ENCODE data around the gene LTF.

LTF gene

DNA sequence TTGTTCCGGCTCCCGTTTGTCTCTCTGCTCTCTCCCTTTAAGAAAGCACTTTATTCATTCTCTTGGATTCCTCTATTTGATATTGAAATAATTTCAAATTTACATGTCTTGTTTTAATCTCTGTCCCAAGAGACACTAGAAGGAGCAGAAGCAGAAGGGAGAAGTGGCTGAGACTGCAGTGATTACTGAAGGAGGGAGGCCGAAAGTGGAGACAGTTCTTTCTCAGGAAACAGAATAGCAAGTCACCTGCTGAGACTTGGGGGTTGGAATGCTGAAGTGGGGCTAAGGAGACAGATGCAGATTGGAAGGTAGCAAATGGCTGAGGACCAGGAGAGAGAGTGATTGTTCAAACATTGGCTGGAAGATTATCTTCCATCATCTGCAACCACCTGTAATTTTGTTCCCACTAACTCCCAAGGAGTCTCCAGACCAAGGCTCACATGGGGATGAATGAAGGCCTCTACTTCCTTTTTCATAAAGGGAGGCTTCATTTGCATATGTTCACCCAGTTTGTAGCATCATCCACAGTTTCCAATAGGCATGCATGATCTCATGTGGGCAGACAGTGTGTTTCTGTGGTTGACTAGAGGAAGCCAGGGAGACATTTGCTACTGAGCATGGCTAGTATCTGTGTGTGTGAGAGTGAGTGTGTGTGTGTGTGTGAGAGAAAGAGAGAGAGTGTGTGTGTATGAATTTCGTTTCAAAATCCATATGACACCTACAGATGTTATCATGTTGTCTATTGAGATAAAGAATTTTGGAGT lies 24.0 kb downstream of the LTF start:
- DNase-seq = peak; percentile 87
- H3K9ac ChIP-seq (ENCODE audit: low read length) = peak overlapping the region; percentile 9; the same call in 1 of the 2 replicates
- H4K20me1 ChIP-seq (ENCODE audit: insufficient read depth, low read length) = no peaks in the 10 kb centered on the region
- no peaks in the 10 kb centered on the region for H3K36me3 ChIP-seq (replicated peaks; ENCODE audit: insufficient read depth, low read length)
- H3F3A ChIP-seq (ENCODE audit: insufficient read depth, low read length) = peaks cover 15% of the 10 kb centered on the region
- no peaks in the 10 kb centered on the region for H3K27me3 ChIP-seq (replicated peaks; ENCODE audit: insufficient read depth, low read length)
- 0 out of 2 replicates have a peak overlapping the region, but pooled peaks have one; percentile 14 for H2AFZ ChIP-seq (ENCODE audit: low read length)
- H3K9me3 ChIP-seq (replicated peaks; ENCODE audit: insufficient read depth, low read length) = no peaks in the 10 kb centered on the region
- no peak overlapping the region for H3K4me3 ChIP-seq (ENCODE audit: low read length)
- TF ChIP-seq, protein P1, sequence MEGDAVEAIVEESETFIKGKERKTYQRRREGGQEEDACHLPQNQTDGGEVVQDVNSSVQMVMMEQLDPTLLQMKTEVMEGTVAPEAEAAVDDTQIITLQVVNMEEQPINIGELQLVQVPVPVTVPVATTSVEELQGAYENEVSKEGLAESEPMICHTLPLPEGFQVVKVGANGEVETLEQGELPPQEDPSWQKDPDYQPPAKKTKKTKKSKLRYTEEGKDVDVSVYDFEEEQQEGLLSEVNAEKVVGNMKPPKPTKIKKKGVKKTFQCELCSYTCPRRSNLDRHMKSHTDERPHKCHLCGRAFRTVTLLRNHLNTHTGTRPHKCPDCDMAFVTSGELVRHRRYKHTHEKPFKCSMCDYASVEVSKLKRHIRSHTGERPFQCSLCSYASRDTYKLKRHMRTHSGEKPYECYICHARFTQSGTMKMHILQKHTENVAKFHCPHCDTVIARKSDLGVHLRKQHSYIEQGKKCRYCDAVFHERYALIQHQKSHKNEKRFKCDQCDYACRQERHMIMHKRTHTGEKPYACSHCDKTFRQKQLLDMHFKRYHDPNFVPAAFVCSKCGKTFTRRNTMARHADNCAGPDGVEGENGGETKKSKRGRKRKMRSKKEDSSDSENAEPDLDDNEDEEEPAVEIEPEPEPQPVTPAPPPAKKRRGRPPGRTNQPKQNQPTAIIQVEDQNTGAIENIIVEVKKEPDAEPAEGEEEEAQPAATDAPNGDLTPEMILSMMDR (IDR thresholded peaks at IDR 0.05; ENCODE audit: low read length) = no peak
- no peak for TF ChIP-seq EZH2phosphoT487 (IDR thresholded peaks at IDR 0.05; ENCODE audit: low read length)
- no peaks in the 10 kb centered on the region for H3K79me2 ChIP-seq (ENCODE audit: low read length)
- peak overlapping the region; percentile 43; the same call in 1 of the 2 replicates for H3K4me2 ChIP-seq (ENCODE audit: low read depth, low read length)
- peaks cover 28% of the 10 kb centered on the region for H3K4me1 ChIP-seq (ENCODE audit: low read length)
- peak overlapping the region; percentile 74 for H3K27ac ChIP-seq (ENCODE audit: low read length)
- H3K9me2 ChIP-seq (replicated peaks; ENCODE audit: insufficient read depth, low read length) = no peaks in the 10 kb centered on the region

DNA sequence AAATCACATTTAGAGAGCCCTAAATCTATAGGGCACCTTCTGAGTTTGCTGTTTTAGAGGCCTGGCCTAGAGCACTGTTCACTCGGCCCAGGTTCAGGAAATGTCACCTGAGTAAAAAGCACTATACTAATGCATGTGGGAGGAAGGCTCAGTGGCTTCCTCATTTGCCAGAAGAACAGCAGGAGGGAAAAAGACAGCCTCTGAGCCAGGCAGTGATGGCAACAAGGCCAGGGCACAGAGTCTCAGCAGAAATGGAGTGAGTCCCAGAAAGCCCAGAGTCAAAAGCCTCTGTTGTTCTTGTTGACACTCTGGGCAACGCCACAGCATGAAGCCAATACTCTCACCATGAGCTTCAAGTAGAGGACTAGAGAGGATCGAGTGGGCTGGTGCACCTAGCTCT lies 25.9 kb downstream of the LTF start:
- H3F3A ChIP-seq (ENCODE audit: insufficient read depth, low read length) = peaks cover 15% of the 10 kb centered on the region
- no peaks in the 10 kb centered on the region for H3K79me2 ChIP-seq (ENCODE audit: low read length)
- H3K9ac ChIP-seq (ENCODE audit: low read length) = no peak overlapping the region
- no peaks in the 10 kb centered on the region for H3K36me3 ChIP-seq (replicated peaks; ENCODE audit: insufficient read depth, low read length)
- no peak overlapping the region for H2AFZ ChIP-seq (ENCODE audit: low read length)
- TF ChIP-seq, protein P1 (IDR thresholded peaks at IDR 0.05; ENCODE audit: low read length) = no peak
- TF ChIP-seq EZH2phosphoT487 (IDR thresholded peaks at IDR 0.05; ENCODE audit: low read length) (no peak), EZH2 (optimal IDR thresholded peaks at IDR 0.05; ENCODE audit: low read depth, low read length) (no peak)
- H4K20me1 ChIP-seq (ENCODE audit: insufficient read depth, low read length) = no peaks in the 10 kb centered on the region
- H3K4me3 ChIP-seq (ENCODE audit: low read length) = no peak overlapping the region
- H3K9me3 ChIP-seq (replicated peaks; ENCODE audit: insufficient read depth, low read length) = no peaks in the 10 kb centered on the region
- peaks cover 28% of the 10 kb centered on the region for H3K4me1 ChIP-seq (ENCODE audit: low read length)
- H3K27ac ChIP-seq (ENCODE audit: low read length) = no peak overlapping the region
- H3K4me2 ChIP-seq (ENCODE audit: low read depth, low read length) = no peak overlapping the region
- no peaks in the 10 kb centered on the region for H3K27me3 ChIP-seq (replicated peaks; ENCODE audit: insufficient read depth, low read length)
- H3K9me2 ChIP-seq (replicated peaks; ENCODE audit: insufficient read depth, low read length) = no peaks in the 10 kb centered on the region
- no peak for DNase-seq

- Histone ChIP-seq H3K36me3 (replicated peaks; ENCODE audit: insufficient read depth, low read length) (no peaks in the 10 kb centered on the region), H3K27ac (ENCODE audit: low read length) (no peak overlapping the region), H3K79me2 (ENCODE audit: low read length) (no peaks in the 10 kb centered on the region), H2AFZ (ENCODE audit: low read length) (no peak overlapping the region), H3K9me3 (replicated peaks; ENCODE audit: insufficient read depth, low read length) (no peaks in the 10 kb centered on the region), H4K20me1 (ENCODE audit: insufficient read depth, low read length) (no peaks in the 10 kb centered on the region), H3K27me3 (replicated peaks; ENCODE audit: insufficient read depth, low read length) (no peaks in the 10 kb centered on the region), H3K9me2 (replicated peaks; ENCODE audit: insufficient read depth, low read length) (no peaks in the 10 kb centered on the region), H3K4me3 (ENCODE audit: low read length) (no peak overlapping the region), H3K9ac (ENCODE audit: low read length) (no peak overlapping the region), H3F3A (ENCODE audit: insufficient read depth, low read length) (peaks cover 1% of the 10 kb centered on the region; the same call in 1 of the 2 replicates), H3K4me2 (ENCODE audit: low read depth, low read length) (no peak overlapping the region), H3K4me1 (ENCODE audit: low read length) (peaks cover 6% of the 10 kb centered on the region)
- TF ChIP-seq, protein P1 (IDR thresholded peaks at IDR 0.05; ENCODE audit: low read length) = no peak
- TF ChIP-seq EZH2phosphoT487 (IDR thresholded peaks at IDR 0.05; ENCODE audit: low read length) (no peak), EZH2 (optimal IDR thresholded peaks at IDR 0.05; ENCODE audit: low read depth, low read length) (no peak)
- no peak for DNase-seq
Observed at GRCh38 chr3:46435081-46435726, 29.5 kb downstream of the LTF start.
